ENCODE results near the gene FOXN4.

DNA sequence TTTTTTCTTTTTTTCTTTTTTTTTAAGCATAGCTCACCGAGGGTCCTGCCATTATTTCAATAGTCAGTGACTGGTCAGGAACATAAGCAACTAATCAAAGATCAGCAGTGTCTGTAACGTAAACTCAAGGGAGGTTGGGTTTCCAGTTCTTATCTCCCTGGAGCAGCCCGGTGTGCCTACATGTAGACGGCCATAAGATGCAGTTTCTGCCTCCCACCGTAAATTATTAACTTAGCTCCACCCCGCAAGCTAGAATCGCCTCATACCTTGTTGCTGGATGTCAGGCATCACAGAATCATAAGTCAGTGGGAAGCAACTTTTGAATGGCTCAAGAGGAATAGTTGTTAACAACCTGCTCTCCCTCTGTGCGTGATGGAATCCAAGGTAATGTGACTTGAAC lies 38.5 kb upstream of the FOXN4 start, which contains the start of gene MYO1H:
- TF ChIP-seq POLR2AphosphoS5 (IDR thresholded peaks at IDR 0.05; ENCODE audit: low read depth) (no peak), GABPA (IDR thresholded peaks at IDR 0.05; ENCODE audit: low read depth) (no peak), SPI1 (IDR thresholded peaks at IDR 0.05; ENCODE audit: borderline replicate concordance, low read depth) (no peak)
- TF ChIP-seq, protein P1, sequence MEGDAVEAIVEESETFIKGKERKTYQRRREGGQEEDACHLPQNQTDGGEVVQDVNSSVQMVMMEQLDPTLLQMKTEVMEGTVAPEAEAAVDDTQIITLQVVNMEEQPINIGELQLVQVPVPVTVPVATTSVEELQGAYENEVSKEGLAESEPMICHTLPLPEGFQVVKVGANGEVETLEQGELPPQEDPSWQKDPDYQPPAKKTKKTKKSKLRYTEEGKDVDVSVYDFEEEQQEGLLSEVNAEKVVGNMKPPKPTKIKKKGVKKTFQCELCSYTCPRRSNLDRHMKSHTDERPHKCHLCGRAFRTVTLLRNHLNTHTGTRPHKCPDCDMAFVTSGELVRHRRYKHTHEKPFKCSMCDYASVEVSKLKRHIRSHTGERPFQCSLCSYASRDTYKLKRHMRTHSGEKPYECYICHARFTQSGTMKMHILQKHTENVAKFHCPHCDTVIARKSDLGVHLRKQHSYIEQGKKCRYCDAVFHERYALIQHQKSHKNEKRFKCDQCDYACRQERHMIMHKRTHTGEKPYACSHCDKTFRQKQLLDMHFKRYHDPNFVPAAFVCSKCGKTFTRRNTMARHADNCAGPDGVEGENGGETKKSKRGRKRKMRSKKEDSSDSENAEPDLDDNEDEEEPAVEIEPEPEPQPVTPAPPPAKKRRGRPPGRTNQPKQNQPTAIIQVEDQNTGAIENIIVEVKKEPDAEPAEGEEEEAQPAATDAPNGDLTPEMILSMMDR (IDR thresholded peaks at IDR 0.05; ENCODE audit: insufficient read depth, low read length), result no peak
- TF ChIP-seq, protein P2, sequence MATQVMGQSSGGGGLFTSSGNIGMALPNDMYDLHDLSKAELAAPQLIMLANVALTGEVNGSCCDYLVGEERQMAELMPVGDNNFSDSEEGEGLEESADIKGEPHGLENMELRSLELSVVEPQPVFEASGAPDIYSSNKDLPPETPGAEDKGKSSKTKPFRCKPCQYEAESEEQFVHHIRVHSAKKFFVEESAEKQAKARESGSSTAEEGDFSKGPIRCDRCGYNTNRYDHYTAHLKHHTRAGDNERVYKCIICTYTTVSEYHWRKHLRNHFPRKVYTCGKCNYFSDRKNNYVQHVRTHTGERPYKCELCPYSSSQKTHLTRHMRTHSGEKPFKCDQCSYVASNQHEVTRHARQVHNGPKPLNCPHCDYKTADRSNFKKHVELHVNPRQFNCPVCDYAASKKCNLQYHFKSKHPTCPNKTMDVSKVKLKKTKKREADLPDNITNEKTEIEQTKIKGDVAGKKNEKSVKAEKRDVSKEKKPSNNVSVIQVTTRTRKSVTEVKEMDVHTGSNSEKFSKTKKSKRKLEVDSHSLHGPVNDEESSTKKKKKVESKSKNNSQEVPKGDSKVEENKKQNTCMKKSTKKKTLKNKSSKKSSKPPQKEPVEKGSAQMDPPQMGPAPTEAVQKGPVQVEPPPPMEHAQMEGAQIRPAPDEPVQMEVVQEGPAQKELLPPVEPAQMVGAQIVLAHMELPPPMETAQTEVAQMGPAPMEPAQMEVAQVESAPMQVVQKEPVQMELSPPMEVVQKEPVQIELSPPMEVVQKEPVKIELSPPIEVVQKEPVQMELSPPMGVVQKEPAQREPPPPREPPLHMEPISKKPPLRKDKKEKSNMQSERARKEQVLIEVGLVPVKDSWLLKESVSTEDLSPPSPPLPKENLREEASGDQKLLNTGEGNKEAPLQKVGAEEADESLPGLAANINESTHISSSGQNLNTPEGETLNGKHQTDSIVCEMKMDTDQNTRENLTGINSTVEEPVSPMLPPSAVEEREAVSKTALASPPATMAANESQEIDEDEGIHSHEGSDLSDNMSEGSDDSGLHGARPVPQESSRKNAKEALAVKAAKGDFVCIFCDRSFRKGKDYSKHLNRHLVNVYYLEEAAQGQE (IDR thresholded peaks at IDR 0.05; ENCODE audit: insufficient replicate concordance, low read depth), result no peak

All from HL-60 (cell line).